Smooth muscle cell (in vitro differentiated cells): ENCODE results near the gene GDF9. TPM values are rescaled to one million over a fixed set of nuclear protein-coding genes. Genes with fewer than 3 reads are reported as not detected.

Experiments used
- DNase-seq: peaks from one replicate; lab custom pipeline; 2025; ENCODE audit not compliant: unreplicated experiment; lab: John Stamatoyannopoulos, UW
- H2AFZ ChIP-seq: fragments of 200-600 bp; sonication (generic); 2 replicates; pipeline ENCODE4 v1.6.0; 2016; ENCODE audit warnings: antibody characterized with exemption, low read depth, mild to moderate bottlenecking
- H3F3A ChIP-seq: fragments of 200-600 bp; sonication (generic); 2 replicates; pipeline ENCODE4 v1.6.0; 2017; ENCODE audit warnings: antibody characterized with exemption, low read depth
- H3K27ac ChIP-seq: fragments of 200-600 bp; sonication (generic); 2 replicates; pipeline ENCODE4 v1.5.1; 2016; ENCODE audit warnings: low read depth, mild to moderate bottlenecking
- H3K27me3 ChIP-seq: fragments of 200-600 bp; sonication (generic); 2 replicates; pipeline ENCODE4 v1.6.1; 2016; ENCODE audit warnings: low read depth, mild to moderate bottlenecking
- H3K36me3 ChIP-seq: fragments of 200-600 bp; sonication (generic); 2 replicates; pipeline ENCODE4 v1.5.1; 2016; ENCODE audit warnings: low read depth
- H3K4me1 ChIP-seq: fragments of 200-600 bp; sonication (generic); 2 replicates; pipeline ENCODE4 v1.5.1; 2016; ENCODE audit warnings: low read depth
- H3K4me2 ChIP-seq: fragments of 200-600 bp; sonication (generic); 2 replicates; pipeline ENCODE4 v1.6.0; 2016; ENCODE audit warnings: mild to moderate bottlenecking
- H3K4me3 ChIP-seq: fragments of 200-600 bp; sonication (generic); 2 replicates; pipeline ENCODE4 v1.5.1; 2016; ENCODE audit warnings: mild to moderate bottlenecking
- H3K79me2 ChIP-seq: fragments of 200-600 bp; sonication (generic); 2 replicates; pipeline ENCODE4 v1.6.0; 2016; ENCODE audit warnings: low read depth, mild to moderate bottlenecking
- H3K9ac ChIP-seq: fragments of 200-600 bp; sonication (generic); 2 replicates; pipeline ENCODE4 v1.6.0; 2016; ENCODE audit warnings: low read depth
- H3K9me3 ChIP-seq: fragments of 200-600 bp; sonication (generic); replicated peaks from 2 replicates; pipeline ENCODE4 v1.5.1; 2016; ENCODE audit warnings: low read depth
- H4K20me1 ChIP-seq: fragments of 200-600 bp; sonication (generic); 2 replicates; pipeline ENCODE4 v1.6.0; 2016; ENCODE audit warnings: low read depth
- CTCF ChIP-seq: fragments of 200-600 bp; sonication (generic); IDR thresholded peaks from 2 replicates; pipeline ENCODE4 v1.5.1; 2017; ENCODE audit warnings: borderline replicate concordance, mild to moderate bottlenecking, antibody characterized with exemption; ENCODE audit not compliant: insufficient read depth, poor library complexity, severe bottlenecking
- WGBS: methylation state at CpG from one replicate; pipeline ENCODE4 v1.1.7; 2016; ENCODE audit warnings: low lambda C conversion rate; 5-methylcytosine and 5-hydroxymethylcytosine counted together
- polyA plus RNA-seq: library from polyadenylated mRNA; unstranded; fragments of >200 nt; fragmentation: Nextera tagmentation; extraction: Ambion mirVana; gene quantifications from 2 replicates; pipeline ENCODE4 v1.2.1, GENCODE V29; 2016
- total RNA-seq: library from RNA; depleted of rRNA; stranded (reverse); fragments of >200 nt; gene quantifications from 2 replicates; pipeline ENCODE4 v1.2.3, GENCODE V29; 2014

GDF9 gene
- total and polyA plus RNA-seq, 2 experiments from 2014 or later: 0.46 to 1.9 TPM

DNA sequence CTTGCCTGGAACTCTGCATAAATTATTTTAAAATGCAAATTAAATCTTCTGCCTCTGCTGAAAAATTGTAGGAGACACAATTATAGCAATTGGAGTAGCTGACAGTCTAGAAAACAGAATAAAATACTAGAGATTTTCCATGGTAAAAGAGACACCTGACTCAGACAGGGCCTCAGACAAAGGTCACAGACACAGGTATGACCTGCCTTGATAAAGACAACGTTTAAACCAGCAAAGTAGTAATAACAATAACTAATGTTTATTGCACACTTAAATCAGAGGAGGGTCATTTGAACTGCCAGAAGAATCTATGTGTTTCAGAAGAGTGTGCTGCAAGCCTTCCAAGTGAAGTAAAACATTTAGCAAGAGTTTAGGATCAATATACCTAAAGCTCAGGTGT is 49.3 kb downstream of the GDF9 start:
- Histone ChIP-seq H2AFZ (no peak overlapping the region), H4K20me1 (no peaks in the 10 kb centered on the region), H3K27me3 (peaks cover 33% of the 10 kb centered on the region), H3K27ac (no peak overlapping the region), H3K4me2 (no peak overlapping the region), H3F3A (no peaks in the 10 kb centered on the region), H3K36me3 (no peaks in the 10 kb centered on the region), H3K4me3 (no peak overlapping the region), H3K9me3 (no peaks in the 10 kb centered on the region), H3K9ac (no peak overlapping the region), H3K79me2 (no peaks in the 10 kb centered on the region), H3K4me1 (peaks cover 3% of the 10 kb centered on the region)
- WGBS: 66% methylated on average over 1 of the region's 1 CpG
- no peak for TF ChIP-seq CTCF
- no peak for DNase-seq

DNA sequence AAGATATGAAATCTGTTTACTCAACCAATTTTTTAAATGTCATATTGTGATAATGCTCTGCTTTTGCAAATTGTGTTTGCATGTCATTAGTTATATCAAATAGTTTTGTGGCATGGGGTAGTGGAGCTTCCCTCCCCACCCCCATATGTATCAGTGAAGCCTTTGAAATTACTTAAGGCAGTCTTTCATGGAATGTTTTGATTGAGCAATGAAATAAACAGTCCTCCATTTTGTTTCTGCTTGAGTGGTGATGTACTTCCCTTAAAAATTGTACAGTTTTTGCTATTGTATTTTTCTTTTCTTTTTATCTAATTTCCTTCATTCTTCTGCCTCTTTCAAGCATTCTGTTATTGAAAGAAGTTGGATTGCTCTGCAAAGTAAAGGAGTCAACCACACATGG is 49.7 kb downstream of the GDF9 start:
- DNase-seq: no peak
- H3K36me3 ChIP-seq: no peaks in the 10 kb centered on the region
- H3K27ac ChIP-seq: no peak overlapping the region
- peaks cover 3% of the 10 kb centered on the region for H3K4me1 ChIP-seq
- H3K79me2 ChIP-seq: no peaks in the 10 kb centered on the region
- H3K4me3 ChIP-seq: no peak overlapping the region
- no peak overlapping the region for H2AFZ ChIP-seq
- H3F3A ChIP-seq: no peaks in the 10 kb centered on the region
- H3K9ac ChIP-seq: no peak overlapping the region
- H3K9me3 ChIP-seq: no peaks in the 10 kb centered on the region
- TF ChIP-seq CTCF: no peak
- H4K20me1 ChIP-seq: no peaks in the 10 kb centered on the region
- H3K27me3 ChIP-seq: peaks cover 38% of the 10 kb centered on the region
- no peak overlapping the region for H3K4me2 ChIP-seq

GRCh38 chr5:132816083-132816482 is 50.2 kb downstream of the GDF9 start:
- 85% methylated on average over 2 of the region's 2 CpGs for WGBS
- no peak for DNase-seq
- H3K36me3 ChIP-seq: no peaks in the 10 kb centered on the region
- H3K27me3 ChIP-seq: peaks cover 43% of the 10 kb centered on the region
- no peak overlapping the region for H3K9ac ChIP-seq
- no peak overlapping the region for H3K27ac ChIP-seq
- no peak overlapping the region for H3K4me2 ChIP-seq
- no peak overlapping the region for H2AFZ ChIP-seq
- no peak for TF ChIP-seq CTCF
- no peak overlapping the region for H3K4me3 ChIP-seq
- H3K4me1 ChIP-seq: peaks cover 3% of the 10 kb centered on the region
- no peaks in the 10 kb centered on the region for H3K9me3 ChIP-seq
- no peaks in the 10 kb centered on the region for H3K79me2 ChIP-seq
- H4K20me1 ChIP-seq: no peaks in the 10 kb centered on the region
- no peaks in the 10 kb centered on the region for H3F3A ChIP-seq

DNA sequence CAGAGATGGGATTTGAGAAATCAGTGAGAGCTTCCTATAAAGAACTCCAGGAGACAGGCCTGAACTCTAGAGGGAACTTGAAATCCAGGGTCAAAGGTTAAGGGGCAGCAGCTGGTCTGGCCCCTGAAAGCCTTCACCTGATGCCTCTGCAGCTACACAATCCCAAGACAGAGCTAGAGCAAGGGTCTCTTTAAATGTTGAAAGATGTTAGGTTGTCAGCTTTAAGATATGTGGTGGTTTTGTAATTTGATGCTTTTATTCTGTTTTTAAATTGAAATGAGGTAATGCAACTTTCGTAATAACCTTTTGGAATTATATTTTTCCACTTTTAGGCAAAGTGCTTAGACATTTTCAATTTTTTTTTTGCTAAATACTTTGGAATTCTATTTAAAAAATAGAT is 50.8 kb downstream of the GDF9 start:
- Histone ChIP-seq H3K27me3 (peaks cover 45% of the 10 kb centered on the region), H3K27ac (no peak overlapping the region), H3K9ac (no peak overlapping the region), H3K9me3 (no peaks in the 10 kb centered on the region), H3F3A (no peaks in the 10 kb centered on the region), H3K36me3 (no peaks in the 10 kb centered on the region), H3K4me3 (no peak overlapping the region), H2AFZ (no peak overlapping the region), H3K79me2 (no peaks in the 10 kb centered on the region), H3K4me1 (peaks cover 3% of the 10 kb centered on the region), H3K4me2 (no peak overlapping the region), H4K20me1 (no peaks in the 10 kb centered on the region)
- no peak for TF ChIP-seq CTCF
- DNase-seq: no peak
- 83% methylated on average over 1 of the region's 1 CpG for WGBS
